Osteoblast (primary cell): ENCODE data around the gene MSANTD2. TPM values are rescaled to one million over a fixed set of nuclear protein-coding genes. Genes with fewer than 3 reads are reported as not detected.

Experiments used
- DNase-seq: peaks from one replicate; pipeline ENCODE4 v3.0.0; 2011; ENCODE audit warnings: low spot score, mixed read lengths; ENCODE audit not compliant: insufficient read length; ENCODE audit errors: missing footprints
- H2AFZ ChIP-seq: 2 replicates; pipeline ENCODE4 v1.6.0; 2011; ENCODE audit warnings: mild to moderate bottlenecking, low read length
- H3K27ac ChIP-seq: 2 replicates; pipeline ENCODE4 v1.5.1; 2011; ENCODE audit warnings: mild to moderate bottlenecking, low read depth, low read length, moderate library complexity
- H3K27me3 ChIP-seq: 2 replicates; pipeline ENCODE4 v1.6.0; 2012; ENCODE audit warnings: mild to moderate bottlenecking, control low read depth, inconsistent platforms, low read length, moderate library complexity; ENCODE audit not compliant: insufficient read depth
- H3K36me3 ChIP-seq: 2 replicates; pipeline ENCODE4 v1.5.1; 2011; ENCODE audit warnings: mild to moderate bottlenecking, low read length, control low read depth, moderate library complexity; ENCODE audit not compliant: insufficient read depth
- H3K4me1 ChIP-seq: 2 replicates; pipeline ENCODE4 v1.5.1; 2011; ENCODE audit warnings: mild to moderate bottlenecking, low read length, control low read depth, moderate library complexity; ENCODE audit not compliant: insufficient read depth
- H3K4me2 ChIP-seq: 2 replicates; pipeline ENCODE4 v1.6.0; 2011; ENCODE audit warnings: mild to moderate bottlenecking, low read length; ENCODE audit not compliant: insufficient read depth
- H3K4me3 ChIP-seq: fragments of 200-600 bp; sonication (generic); 3 replicates; pipeline ENCODE4 v1.5.1; 2012; ENCODE audit warnings: mild to moderate bottlenecking, low read length, inconsistent platforms; ENCODE audit not compliant: insufficient read depth
- H3K79me2 ChIP-seq: 2 replicates; pipeline ENCODE4 v1.6.0; 2012; ENCODE audit warnings: mild to moderate bottlenecking, low read length, control low read depth, inconsistent platforms; ENCODE audit not compliant: insufficient read depth
- H3K9me3 ChIP-seq: 2 replicates; pipeline ENCODE4 v1.5.1; 2011; ENCODE audit warnings: low read depth, low read length, control low read depth
- H4K20me1 ChIP-seq: 2 replicates; pipeline ENCODE4 v1.6.0; 2012; ENCODE audit warnings: mild to moderate bottlenecking, low read length, control low read depth; ENCODE audit not compliant: insufficient read depth
- CTCF ChIP-seq: IDR thresholded peaks from 2 replicates; pipeline ENCODE4 v1.5.1; 2011; ENCODE audit warnings: mild to moderate bottlenecking, low read depth, low read length, moderate library complexity; ENCODE audit errors: extremely low read depth
- total RNA-seq: library from RNA; depleted of rRNA; stranded (reverse); fragments of >200 nt; gene quantifications from 2 replicates; pipeline ENCODE4 v1.2.3, GENCODE V29; 2012

Gene MSANTD2
- total RNA-seq, 1 donor: 10.9 TPM

GRCh38 chr11:124751391-124751740 is 48.8 kb downstream of the MSANTD2 start:
- Histone ChIP-seq H3K4me3 (no peak overlapping the region), H3K27me3 (peaks cover 29% of the 10 kb centered on the region), H3K9me3 (no peaks in the 10 kb centered on the region), H3K27ac (no peak overlapping the region), H3K4me1 (peaks cover 3% of the 10 kb centered on the region), H3K36me3 (no peaks in the 10 kb centered on the region), H3K79me2 (no peaks in the 10 kb centered on the region), H3K4me2 (no peak overlapping the region), H4K20me1 (no peaks in the 10 kb centered on the region), H2AFZ (no peak overlapping the region)
- no peak for DNase-seq
- TF ChIP-seq CTCF: no peak

DNA sequence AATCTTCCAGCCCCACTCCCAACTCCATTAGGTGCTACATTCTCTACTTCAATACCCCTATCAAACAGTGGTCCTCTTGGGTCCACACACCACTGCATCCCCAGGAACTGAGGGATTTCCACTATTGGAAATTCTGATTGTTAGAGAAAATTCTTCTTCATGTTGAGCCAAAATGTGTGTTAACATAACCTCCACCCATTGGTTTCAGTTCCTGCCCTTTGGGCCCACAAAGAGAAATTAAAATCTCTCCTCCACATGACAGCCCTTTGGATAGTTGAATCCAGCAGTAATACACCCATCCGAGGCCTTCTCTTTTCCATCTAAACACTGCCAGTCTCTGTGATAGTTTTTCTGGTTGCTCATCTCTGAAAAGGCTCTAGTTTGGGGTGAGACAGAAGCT is 50.3 kb downstream of the MSANTD2 start:
- no peak overlapping the region for H2AFZ ChIP-seq
- H3K9me3 ChIP-seq: no peaks in the 10 kb centered on the region
- no peak for DNase-seq
- H3K79me2 ChIP-seq: no peaks in the 10 kb centered on the region
- H3K27me3 ChIP-seq: peaks cover 37% of the 10 kb centered on the region
- peaks cover 12% of the 10 kb centered on the region for H3K4me1 ChIP-seq
- no peak overlapping the region for H3K4me3 ChIP-seq
- H4K20me1 ChIP-seq: no peaks in the 10 kb centered on the region
- no peak overlapping the region for H3K27ac ChIP-seq
- H3K36me3 ChIP-seq: no peaks in the 10 kb centered on the region
- TF ChIP-seq CTCF: no peak
- no peak overlapping the region for H3K4me2 ChIP-seq

GRCh38 chr11:124748481-124749343 is 51.5 kb downstream of the MSANTD2 start:
- Histone ChIP-seq H3K4me2 (no peak overlapping the region), H3K4me3 (no peak overlapping the region), H3K27me3 (peaks cover 49% of the 10 kb centered on the region), H3K27ac (no peak overlapping the region), H3K9me3 (no peaks in the 10 kb centered on the region), H3K4me1 (peaks cover 12% of the 10 kb centered on the region), H4K20me1 (no peaks in the 10 kb centered on the region), H3K79me2 (no peaks in the 10 kb centered on the region), H2AFZ (no peak overlapping the region), H3K36me3 (no peaks in the 10 kb centered on the region)
- TF ChIP-seq CTCF: no peak
- DNase-seq: peak; percentile 88

- TF ChIP-seq CTCF: no peak
- H3K79me2 ChIP-seq: no peaks in the 10 kb centered on the region
These were observed 52.1 kb downstream of the MSANTD2 start for GRCh38 chr11:124748100-124748418.

More at GRCh38 chr11:124748100-124748418, 52.1 kb downstream of the MSANTD2 start:
- Histone ChIP-seq H3K4me3 (no peak overlapping the region), H3K9me3 (no peaks in the 10 kb centered on the region), H3K27ac (no peak overlapping the region), H3K36me3 (no peaks in the 10 kb centered on the region), H3K4me2 (no peak overlapping the region), H2AFZ (no peak overlapping the region), H3K4me1 (peaks cover 12% of the 10 kb centered on the region), H3K27me3 (peaks cover 56% of the 10 kb centered on the region), H4K20me1 (no peaks in the 10 kb centered on the region)
- no peak for DNase-seq
